ENCODE measurements around the gene BAAT. TPM values are rescaled to one million over a fixed set of nuclear protein-coding genes. Genes with fewer than 3 reads are reported as not detected.
"Not testable (repeated sequence)": the region's sequence is repeated elsewhere in the genome, so short reads cannot be mapped to it uniquely, and the experiment has no call there.

BAAT gene
- total RNA-seq, 2 donors from 2014 or later: not detected

DNA sequence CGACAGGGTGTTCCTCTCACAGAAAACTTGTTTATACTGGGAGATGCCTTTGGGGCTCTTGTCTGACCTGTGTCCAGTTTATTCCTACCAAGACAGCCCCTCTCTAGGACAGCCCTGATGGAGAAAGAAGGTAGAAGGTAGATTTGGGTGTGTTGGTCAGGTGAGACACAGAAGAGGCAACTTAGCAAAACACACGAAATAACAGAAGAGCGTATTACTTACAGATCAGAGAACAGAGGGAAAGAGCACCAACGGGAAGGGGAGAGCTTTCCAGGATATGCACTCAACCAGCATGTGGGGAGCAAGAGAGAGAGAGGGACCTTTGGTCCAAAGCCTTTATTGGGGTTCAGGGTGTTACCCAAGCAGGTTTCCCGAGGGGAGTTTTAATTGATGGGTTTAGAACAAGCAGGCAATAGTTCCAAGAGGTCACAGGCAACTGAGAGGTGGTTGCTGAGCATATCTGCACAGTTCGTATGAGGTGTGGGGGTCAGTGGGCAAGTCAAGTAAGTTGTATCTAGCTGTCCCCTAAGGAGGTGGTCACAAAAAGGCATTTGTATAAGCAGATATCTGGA is 31.8 kb downstream of the BAAT start:
- H3K27ac Mint-ChIP-seq: no peak overlapping the region
- no peaks in the 10 kb centered on the region for H3K9me3 Mint-ChIP-seq
- ATAC-seq (no peak), DNase-seq (ENCODE audit: low spot score in 2 of 2) (no peak)
- no peaks in the 10 kb centered on the region for H3K36me3 Mint-ChIP-seq

DNA sequence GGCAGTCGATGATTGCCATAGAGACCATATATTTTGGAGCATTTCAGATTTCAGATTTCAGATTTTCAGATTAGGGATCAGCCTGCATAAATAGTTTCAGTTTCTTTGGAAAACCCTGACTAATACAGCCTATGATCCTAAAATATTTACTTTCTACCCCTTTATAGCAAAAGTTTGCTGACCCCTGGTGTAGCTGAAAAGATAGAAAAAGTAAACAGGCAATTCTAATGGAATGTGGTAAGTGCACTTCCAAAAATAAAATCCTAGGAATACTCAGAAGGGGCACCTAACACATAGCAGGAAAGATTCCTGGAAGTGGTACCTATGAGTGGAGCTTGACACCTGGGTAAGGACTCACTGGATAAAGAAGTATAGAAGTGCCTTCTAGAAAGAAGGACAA is 34.5 kb downstream of the BAAT start:
- no peak for ATAC-seq
- H3K27ac Mint-ChIP-seq: no peak overlapping the region
- DNase-seq (ENCODE audit: low spot score in 2 of 2): no peak
- H3K9me3 Mint-ChIP-seq: no peaks in the 10 kb centered on the region
- no peaks in the 10 kb centered on the region for H3K36me3 Mint-ChIP-seq

DNA sequence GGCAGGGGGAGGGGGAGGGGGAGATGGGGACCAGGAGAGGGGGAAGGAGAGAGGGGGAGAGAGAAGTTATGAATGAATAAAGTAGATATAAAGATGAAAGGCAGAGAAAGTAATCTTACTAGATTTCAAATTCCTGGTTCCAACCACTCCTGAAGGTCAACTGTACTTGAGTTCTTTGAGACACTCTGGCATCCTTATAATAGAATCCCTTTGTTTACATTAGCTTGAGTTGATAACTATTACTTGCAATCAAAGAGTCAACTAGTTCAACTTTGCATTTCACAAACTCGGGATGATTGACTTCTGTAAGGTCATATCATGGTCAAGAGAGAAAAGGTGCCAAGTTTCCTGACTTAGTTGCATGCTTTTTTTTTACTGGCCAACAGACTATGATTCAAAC is 42.2 kb downstream of the BAAT start:
- no peaks in the 10 kb centered on the region for H3K9me3 Mint-ChIP-seq
- DNase-seq (ENCODE audit: low spot score in 2 of 2) (no peak), ATAC-seq (no peak)
- H3K36me3 Mint-ChIP-seq: no peaks in the 10 kb centered on the region
- no peak overlapping the region for H3K27ac Mint-ChIP-seq

DNA sequence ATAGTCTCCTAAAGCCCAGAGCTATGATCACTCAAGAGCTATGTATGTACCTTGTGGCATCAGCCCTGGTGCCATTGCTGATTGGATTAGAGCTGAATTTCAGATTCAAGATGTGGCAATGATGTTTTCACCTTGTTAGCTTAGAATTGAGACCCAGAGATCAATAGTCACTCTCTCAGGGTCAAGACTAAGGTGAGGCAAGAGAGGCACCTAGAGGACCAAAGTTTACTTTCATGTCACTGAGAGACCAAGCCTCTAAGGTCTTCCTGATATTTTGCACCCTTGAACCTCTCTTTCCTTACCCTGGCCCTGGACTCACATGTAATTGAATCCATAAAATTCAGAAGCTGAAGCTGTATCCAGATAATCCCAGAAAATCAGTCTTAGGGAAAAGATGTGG is 42.8 kb downstream of the BAAT start:
- DNase-seq (ENCODE audit: low spot score in 2 of 2) (no peak), ATAC-seq (no peak)
- H3K27ac Mint-ChIP-seq: no peak overlapping the region
- H3K36me3 Mint-ChIP-seq: no peaks in the 10 kb centered on the region
- H3K9me3 Mint-ChIP-seq: no peaks in the 10 kb centered on the region

DNA sequence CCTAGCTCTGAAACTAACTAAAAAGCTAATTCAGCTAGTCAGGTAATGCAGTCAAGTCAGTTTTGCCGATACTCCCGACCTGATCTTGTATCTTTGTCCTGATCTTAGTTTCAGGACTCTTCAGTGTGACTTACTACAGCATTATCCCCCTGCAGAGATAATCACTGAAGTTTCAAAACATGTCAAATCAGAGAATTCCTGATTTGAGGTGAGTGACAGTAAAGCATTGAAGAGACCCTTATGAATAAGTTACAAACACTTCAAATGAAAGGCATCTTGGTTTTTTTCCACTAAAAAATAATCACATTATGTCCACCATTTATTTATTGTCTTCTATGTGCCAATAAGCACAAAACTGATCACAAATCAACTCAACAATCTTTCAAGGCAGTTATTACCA is 47.6 kb downstream of the BAAT start:
- H3K27ac Mint-ChIP-seq: no peak overlapping the region
- ATAC-seq: no peak
- no peaks in the 10 kb centered on the region for H3K36me3 Mint-ChIP-seq
- DNase-seq (ENCODE audit: low spot score in 2 of 2): no peak
- H3K9me3 Mint-ChIP-seq: no peaks in the 10 kb centered on the region

DNA sequence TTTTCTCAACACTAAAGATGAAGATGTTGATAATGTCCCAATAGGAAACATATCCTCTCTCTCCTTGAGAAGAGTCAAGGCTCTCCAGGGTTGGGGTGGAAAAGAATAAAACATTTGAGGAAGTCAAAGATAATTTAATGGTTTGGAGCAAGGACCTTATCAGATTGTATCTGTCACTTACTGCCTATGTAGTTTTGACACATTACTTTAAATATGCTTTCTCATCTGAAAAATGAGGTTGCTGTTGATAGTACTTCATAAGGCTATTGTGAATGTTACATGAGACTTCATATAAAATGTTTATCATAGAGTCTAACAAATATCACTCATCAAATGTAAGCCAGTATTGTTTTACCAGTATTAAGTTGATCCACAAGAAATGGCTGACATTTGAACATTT is 48.7 kb downstream of the BAAT start:
- no peaks in the 10 kb centered on the region for H3K36me3 Mint-ChIP-seq

DNA sequence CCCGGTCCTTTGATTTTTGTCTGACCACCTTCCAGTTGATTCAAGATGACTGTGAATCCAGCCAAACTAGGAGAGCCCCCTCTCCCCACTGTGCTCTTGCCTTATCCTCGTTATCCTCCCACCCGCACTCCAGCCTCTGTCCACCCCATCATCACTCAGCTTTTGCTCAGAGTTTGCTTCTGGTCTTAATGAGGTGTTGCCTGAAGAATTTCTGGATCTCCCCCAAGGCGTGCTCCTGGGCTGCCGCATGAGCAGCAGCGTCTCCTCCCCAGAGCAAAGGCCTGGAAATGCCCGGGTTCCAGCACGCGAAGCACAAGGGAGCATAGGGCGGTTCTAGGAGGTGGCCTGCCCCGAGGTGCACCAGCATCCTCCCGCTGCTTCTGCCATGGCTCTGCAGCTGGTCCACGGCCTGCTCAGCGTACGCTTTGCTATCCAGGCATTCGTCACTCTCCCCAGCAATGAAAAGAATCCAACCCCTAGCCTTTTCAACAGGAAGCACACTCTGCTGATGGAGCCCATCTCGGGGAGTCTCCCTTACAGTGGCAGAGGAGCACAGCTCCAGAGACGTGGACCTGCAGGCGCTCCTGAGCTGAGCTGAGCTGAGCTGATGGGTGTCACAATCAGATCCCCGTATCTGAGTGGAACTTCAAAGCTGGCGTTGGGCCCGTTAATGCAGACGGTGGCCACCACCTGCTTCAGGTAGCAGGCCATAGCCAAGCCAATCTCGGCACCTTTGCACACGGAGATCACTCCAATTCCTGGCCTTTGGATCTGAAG is 50.7 kb downstream of the BAAT start:
- DNase-seq (ENCODE audit: low spot score in 2 of 2): no peak
- Mint-ChIP-seq H3K9me3 (no peaks in the 10 kb centered on the region), H3K36me3 (no peaks in the 10 kb centered on the region), H3K27ac (no peak overlapping the region)
- ATAC-seq: no peak

More for the DNA sequence above, 48.7 kb downstream of the BAAT start:
- Mint-ChIP-seq H3K9me3 (no peaks in the 10 kb centered on the region), H3K27ac (no peak overlapping the region)
- ATAC-seq (no peak), DNase-seq (ENCODE audit: low spot score in 2 of 2) (no peak)

DNA sequence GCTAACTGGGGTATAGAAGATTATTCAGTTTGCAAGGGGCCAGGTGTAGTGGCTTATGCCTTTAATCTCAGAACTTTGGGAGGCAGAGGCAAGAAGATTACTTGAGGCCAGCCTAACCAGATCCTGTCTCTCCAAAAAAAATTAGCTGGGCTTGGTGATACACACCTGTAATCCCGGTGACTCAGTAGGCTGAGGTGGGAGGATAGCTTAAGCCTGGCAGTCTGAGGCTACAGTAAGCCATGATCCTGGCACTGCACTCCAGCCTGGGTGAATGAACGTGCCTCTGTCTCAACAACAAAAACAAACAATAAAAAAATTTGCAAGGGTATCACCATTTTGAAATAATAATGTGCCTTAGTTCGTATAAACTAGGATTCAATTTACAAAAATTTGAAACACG is 51.3 kb downstream of the BAAT start:
- no peak overlapping the region for H3K27ac Mint-ChIP-seq
- ATAC-seq: no peak
- no peaks in the 10 kb centered on the region for H3K9me3 Mint-ChIP-seq
- no peaks in the 10 kb centered on the region for H3K36me3 Mint-ChIP-seq
- DNase-seq (ENCODE audit: low spot score in 2 of 2): no peak

DNA sequence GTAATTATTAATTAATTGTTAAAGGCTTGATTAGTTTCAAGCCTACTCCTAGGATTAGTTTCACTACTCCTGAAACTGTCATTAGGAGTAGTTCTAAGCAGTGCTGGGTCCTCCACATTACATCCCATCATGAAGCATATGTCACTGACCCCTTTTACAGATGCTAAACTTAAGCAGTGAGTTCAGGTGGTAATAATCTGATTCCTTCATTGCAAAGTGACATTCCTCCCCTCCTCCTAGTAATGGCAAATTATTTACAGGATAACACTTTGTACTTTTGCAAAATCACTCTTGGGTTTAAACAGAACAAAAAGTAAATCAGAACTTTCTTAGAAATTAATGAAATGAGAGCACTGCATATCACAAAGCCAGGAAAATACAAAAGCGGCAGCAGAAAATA is 52.4 kb downstream of the BAAT start:
- no peak for ATAC-seq
- Mint-ChIP-seq H3K9me3 (peaks cover under 1 to 5% of the 10 kb centered on the region in 2 donors), H3K27ac (no peak overlapping the region), H3K36me3 (peaks cover 0 to 1% of the 10 kb centered on the region in 2 donors)
- no peak for DNase-seq (ENCODE audit: low spot score in 2 of 2)

DNA sequence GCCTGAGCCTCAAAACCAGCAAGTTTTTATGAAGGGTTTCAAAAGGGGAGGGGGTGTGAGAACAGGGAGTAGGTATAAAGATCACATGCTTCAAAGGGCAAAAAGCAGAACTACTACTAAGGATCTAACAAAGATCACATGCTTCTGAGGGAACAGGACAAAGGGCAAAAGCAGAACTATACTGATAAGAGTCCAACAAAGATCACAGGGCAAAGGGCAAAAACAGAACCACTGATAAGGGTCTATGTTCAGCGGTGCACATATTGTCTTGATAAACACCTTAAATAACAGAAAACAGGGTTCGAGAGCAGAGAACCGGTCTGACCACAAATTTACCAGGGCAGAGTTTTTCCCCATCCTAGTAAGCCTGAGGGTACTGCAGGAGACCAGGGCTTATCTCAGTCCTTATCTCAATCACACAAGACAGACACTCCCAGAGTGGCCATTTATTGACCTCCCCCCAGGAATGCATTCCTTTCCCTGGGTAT is 57.3 kb downstream of the BAAT start:
- H3K27ac Mint-ChIP-seq; ATAC-seq; DNase-seq (ENCODE audit: low spot score in 2 of 2); H3K9me3 Mint-ChIP-seq; H3K36me3 Mint-ChIP-seq: not testable (repeated sequence)

DNA sequence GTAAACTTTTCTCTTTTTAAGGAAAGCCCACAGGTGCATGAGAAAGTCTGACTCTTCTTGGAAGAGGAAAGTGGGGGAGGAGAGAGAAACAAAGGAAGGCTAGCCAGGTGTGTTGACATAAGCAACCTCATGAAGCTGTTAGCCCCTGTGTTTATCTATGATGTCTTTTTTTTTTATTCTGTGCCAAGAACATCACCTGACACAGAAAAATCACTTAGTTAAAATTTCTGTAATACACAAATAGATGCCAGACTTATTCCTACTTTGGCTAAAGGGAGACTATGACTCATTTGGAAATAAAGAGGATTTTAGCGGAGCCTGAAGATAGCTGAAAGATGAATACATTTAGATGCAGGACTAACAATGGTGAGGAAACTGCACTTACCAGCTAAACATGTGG is 58.3 kb downstream of the BAAT start:
- no peak for DNase-seq (ENCODE audit: low spot score in 2 of 2)
- Mint-ChIP-seq H3K9me3 (peaks cover 3 to 8% of the 10 kb centered on the region in 2 donors), H3K27ac (no peak overlapping the region), H3K36me3 (peaks cover 0 to 9% of the 10 kb centered on the region in 2 donors)
- no peak for ATAC-seq

DNA sequence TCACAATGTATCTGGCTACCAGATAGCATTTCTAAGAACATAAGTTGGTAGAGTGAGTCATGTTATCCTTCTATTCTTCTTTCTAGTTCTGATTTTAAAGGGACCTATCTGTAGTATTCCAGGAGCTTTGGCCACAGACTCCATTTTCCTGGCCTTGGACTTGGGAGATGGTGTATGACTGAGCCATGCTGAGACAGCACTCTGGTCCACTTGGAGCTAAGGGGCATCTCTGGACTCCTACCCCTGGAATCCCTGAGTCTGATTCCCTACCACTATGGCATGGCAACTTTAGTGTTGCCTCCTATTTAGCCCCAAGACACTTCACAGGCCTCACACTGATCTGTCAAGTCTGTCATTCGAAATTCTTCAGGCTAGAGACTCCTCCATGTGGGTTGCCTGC is 58.8 kb downstream of the BAAT start:
- peaks cover 3 to 8% of the 10 kb centered on the region in 2 donors for H3K9me3 Mint-ChIP-seq
- DNase-seq (ENCODE audit: low spot score in 2 of 2) (no peak), ATAC-seq (no peak)
- peaks cover 0 to 9% of the 10 kb centered on the region in 2 donors for H3K36me3 Mint-ChIP-seq
- H3K27ac Mint-ChIP-seq: no peak overlapping the region

DNA sequence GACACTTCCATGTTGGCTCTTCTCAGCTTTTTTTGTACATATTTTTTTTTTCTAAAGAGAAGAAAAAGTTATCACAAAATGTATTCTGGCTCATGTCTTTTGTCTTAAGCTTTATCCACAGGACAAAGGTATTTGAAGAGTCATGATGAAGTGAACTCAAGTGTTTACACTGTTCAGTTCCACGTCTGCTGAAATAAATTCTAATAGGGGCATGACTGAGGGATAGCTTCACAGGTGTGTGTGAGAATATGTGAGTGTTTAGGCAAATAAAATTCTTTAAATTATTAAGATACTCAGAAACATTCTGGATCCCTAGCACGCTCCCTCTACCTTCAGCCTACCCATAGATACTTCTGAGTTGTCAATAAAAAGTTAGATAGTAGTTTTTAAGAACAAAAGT is 59.8 kb downstream of the BAAT start:
- Mint-ChIP-seq H3K27ac (no peak overlapping the region), H3K9me3 (peaks cover 3 to 8% of the 10 kb centered on the region in 2 donors), H3K36me3 (peaks cover 0 to 9% of the 10 kb centered on the region in 2 donors)
- ATAC-seq: no peak
- DNase-seq (ENCODE audit: low spot score in 2 of 2): no peak

DNA sequence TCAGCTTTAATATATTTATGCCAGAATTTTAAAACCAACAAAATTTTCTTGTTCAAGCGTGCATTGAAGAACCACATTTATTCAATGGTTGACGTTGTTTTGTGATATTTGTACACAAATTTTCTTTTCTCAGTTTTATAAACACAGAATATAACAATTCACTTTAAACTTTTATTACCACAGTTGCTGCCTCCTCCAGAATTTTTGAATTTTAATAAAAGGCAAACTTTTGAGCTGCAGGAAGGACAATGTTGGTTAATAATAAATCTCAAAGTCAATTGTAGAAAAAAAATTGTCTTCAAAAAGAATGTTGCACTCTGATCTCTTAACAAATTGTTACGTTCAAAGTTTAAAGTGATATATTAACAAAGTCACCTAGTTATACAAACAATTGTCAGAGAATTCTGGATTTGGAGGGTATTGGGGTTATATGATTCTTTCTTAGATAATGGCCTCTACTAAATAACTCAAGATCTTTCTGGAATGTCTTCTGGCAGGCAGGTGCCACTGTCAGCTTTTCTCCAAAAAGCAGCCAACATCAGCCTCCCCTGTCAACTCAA is 60.5 kb downstream of the BAAT start:
- DNase-seq (ENCODE audit: low spot score in 2 of 2) (no peak), ATAC-seq (no peak)
- Mint-ChIP-seq H3K36me3 (peaks cover 0 to 9% of the 10 kb centered on the region in 2 donors), H3K27ac (no peak overlapping the region), H3K9me3 (peaks cover 3 to 8% of the 10 kb centered on the region in 2 donors)

DNA sequence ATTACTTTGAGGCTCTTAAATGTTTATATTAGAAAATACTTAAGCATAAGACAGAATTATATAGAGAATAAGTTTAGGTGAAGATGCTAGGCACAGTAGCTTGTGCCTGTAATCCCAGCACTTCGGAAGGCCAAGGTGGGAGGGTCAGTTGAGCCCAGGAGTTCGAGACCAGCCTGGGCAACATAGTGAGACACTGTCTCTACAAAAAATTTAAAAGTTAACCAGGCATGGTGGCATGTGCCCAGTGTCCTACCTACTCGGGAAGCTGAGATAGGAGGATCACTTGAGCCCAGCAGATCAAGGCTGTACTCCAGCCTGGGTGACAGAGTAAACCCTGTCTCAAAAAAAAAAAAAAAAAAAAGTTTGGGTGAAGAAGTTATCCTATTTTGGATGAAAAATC is 61.7 kb downstream of the BAAT start:
- H3K36me3 Mint-ChIP-seq: peaks cover 0 to 9% of the 10 kb centered on the region in 2 donors
- peaks cover 3 to 8% of the 10 kb centered on the region in 2 donors for H3K9me3 Mint-ChIP-seq
- no peak for ATAC-seq
- no peak for DNase-seq (ENCODE audit: low spot score in 2 of 2)
- peak overlapping the region in 1 of 2 donors; percentile 37 for H3K27ac Mint-ChIP-seq

DNA sequence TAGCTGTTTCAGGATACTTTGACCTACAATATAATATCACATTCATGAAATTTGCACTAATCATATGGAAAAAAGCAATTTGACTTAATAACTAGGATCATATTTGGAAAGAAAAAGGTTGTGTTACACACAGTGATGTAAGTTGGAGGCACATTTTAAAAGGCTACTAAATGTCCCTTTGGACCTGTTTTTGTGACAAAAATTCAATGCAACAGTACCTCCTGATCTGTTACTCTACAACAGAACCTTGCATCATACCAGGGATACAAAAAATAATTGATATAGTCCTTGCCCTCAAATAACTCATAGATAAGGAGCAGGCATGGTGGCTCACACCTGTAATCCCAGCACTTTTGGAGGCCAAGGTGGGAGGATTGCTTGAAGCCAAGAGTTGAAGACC is 67.1 kb downstream of the BAAT start:
- ATAC-seq: no peak
- H3K36me3 Mint-ChIP-seq: no peaks in the 10 kb centered on the region
- no peak for DNase-seq (ENCODE audit: low spot score in 2 of 2)
- H3K9me3 Mint-ChIP-seq: no peaks in the 10 kb centered on the region
- H3K27ac Mint-ChIP-seq: no peak overlapping the region

DNA sequence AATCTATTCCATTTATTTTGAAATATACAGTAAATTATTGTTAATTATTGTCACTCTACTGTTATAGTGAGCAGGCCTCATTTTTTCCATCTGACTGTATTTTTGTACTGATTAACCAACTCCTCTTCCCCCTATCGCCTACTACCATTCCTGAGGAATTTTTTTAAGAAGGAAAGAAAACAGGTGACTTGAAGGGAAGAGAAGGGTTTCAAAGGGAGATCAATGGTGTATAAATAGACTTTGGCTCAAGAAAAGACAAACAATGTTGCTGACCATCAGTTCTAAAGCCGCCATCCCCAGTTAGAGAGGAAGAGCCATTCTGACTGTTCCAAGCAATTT is 69.7 kb downstream of the BAAT start:
- Mint-ChIP-seq H3K9me3 (no peaks in the 10 kb centered on the region), H3K27ac (no peak overlapping the region), H3K36me3 (no peaks in the 10 kb centered on the region)
- DNase-seq (ENCODE audit: low spot score in 2 of 2) (no peak), ATAC-seq (no peak)

DNA sequence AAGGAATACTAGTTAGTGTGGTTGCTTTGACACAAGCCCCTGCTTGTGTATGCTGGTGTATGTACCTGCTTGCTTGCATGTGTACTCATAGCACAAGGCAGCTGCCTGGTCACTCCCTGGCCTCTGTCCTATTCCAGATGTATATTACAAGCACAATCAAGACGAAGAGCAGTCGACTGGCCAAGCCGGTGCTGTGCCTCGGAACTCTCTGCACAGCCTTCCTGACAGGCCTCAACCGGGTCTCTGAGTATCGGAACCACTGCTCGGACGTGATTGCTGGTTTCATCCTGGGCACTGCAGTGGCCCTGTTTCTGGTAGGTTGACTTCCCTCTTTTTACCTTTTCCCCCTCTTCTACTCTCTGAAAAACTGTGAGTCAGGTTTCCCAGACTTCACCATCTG is 72.1 kb downstream of the BAAT start:
- H3K9me3 Mint-ChIP-seq: no peaks in the 10 kb centered on the region
- DNase-seq (ENCODE audit: low spot score in 2 of 2) (no peak), ATAC-seq (no peak)
- no peaks in the 10 kb centered on the region for H3K36me3 Mint-ChIP-seq
- no peak overlapping the region for H3K27ac Mint-ChIP-seq
